ENCODE measurements around the gene PLXDC1. TPM values are rescaled to one million over a fixed set of nuclear protein-coding genes. Genes with fewer than 3 reads are reported as not detected.

Gene PLXDC1
- total and polyA plus RNA-seq, 2 of the 8 experiments (the other 6 are each of a cell fraction or from before 2014, with no cell fraction given) = 4.1 to 14.6 TPM

DNA sequence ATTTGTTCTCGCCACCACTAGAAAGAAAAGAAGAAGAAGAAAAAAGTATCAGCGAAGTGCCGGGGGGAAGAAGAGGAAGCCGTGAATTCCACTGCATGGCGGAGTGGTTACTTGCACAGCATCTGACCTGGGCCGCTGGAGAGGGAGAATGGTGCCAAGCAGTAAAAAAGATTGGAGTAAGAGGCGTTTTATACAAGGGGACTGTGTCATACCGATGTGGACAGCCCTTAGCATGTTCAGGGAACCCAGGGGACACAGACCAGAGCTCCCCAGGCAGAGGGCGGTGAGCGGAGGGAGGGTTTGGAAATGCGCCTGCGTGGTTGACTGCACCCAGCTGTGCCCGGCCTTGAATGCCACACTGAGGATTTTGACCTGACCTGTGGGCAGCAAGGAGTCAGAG is 52.8 kb downstream of the PLXDC1 start (continued):
- no peak for TF ChIP-seq RNF2 (IDR thresholded peaks at IDR 0.05; ENCODE audit: borderline replicate concordance, low read depth, low read length, missing control alignments, poor library complexity, severe bottlenecking)
- no peak for TF ChIP-seq SP4 (IDR thresholded peaks at IDR 0.05; ENCODE audit: low read length)
- no peak for TF ChIP-seq JUN (IDR thresholded peaks at IDR 0.05; ENCODE audit: low read depth, low read length)
- TF ChIP-seq JUND (IDR thresholded peaks at IDR 0.05; ENCODE audit: low read length) = no peak

Data from H1 (cell line).